GM12874 (cell line): Measurements from ENCODE around the gene HAS3.
A peak's percentile ranks its signal among the peaks of the same experiment; 100 is the strongest.

Experiments
- TF ChIP-seq, protein P1 (sequence below): IDR thresholded peaks from 2 replicates; pipeline ENCODE4 v1.5.1; 2011; ENCODE audit warnings: low read depth, mild to moderate bottlenecking, control low read depth, low read length, moderate library complexity; ENCODE audit not compliant: insufficient read depth

Gene HAS3

DNA sequence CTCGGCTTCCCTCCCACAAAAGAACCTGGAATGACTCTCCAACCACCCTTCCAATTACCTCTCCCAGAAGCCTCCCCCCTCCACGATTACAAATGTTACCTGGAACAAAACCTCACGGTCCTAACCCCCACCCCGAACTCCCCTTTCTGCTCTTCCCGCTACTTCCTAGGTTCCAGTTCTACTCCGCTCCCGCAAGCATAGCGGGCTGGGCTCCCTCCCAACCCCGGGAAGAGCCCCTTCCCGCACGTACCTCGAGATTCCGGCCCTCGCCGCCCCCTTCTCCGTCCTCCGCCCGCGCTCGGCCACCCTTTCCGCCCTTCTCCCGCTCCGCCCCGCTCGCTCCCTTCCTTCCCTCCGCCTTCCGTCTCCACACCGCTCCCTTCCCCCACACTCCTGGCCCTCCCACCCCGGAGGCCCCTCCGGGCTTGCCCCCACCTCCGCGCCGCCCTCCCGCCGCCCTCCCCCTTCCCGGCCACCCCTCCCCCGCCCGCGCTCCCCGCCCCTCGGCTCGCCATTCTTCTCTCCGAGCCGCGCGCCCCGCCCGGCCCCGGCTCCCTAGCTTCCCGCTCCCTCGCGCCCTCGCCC lies 26.5 kb downstream of the HAS3 start:
- TF ChIP-seq, protein P1, sequence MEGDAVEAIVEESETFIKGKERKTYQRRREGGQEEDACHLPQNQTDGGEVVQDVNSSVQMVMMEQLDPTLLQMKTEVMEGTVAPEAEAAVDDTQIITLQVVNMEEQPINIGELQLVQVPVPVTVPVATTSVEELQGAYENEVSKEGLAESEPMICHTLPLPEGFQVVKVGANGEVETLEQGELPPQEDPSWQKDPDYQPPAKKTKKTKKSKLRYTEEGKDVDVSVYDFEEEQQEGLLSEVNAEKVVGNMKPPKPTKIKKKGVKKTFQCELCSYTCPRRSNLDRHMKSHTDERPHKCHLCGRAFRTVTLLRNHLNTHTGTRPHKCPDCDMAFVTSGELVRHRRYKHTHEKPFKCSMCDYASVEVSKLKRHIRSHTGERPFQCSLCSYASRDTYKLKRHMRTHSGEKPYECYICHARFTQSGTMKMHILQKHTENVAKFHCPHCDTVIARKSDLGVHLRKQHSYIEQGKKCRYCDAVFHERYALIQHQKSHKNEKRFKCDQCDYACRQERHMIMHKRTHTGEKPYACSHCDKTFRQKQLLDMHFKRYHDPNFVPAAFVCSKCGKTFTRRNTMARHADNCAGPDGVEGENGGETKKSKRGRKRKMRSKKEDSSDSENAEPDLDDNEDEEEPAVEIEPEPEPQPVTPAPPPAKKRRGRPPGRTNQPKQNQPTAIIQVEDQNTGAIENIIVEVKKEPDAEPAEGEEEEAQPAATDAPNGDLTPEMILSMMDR, result no peak

DNA sequence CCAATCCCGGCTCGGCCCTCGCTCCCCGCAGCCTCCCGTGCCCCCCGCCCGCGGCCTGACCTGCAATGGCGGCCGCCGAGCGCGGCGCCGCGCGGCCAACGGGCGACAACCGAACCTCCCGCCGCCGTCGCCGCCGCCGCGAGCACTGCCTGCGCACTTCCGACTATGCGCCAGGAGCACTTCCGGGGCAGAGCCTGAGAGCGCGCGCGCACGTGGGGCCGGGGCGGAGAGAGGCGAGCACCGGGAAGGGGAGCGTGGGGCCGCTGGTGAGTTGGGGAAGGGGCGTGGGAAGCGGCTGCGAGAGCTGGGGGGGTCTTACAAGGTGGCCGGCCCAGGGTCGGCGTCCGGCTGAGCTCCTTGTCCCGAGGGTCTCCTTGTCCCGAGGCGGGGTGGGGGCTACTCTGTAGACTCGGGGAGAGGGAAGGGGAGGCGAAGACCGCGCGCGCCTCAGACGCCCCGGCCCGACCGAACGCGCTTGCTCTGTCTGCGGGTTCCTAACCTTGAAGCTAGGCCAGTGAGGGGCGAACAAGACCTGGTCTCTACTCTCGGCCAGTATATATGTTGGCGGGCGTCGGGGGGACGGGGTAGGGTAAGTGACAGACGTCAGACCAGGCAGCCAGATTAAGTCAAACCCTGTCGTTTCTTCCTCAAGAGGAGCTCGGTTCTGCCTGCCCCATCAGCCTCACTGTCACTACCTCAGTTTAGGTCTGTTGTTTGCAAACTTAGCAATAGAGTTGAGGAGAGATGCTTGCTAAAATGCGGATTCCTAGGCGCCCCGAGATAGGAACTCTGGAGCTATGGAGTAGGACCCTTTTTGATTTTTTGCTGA lies 27.2 kb downstream of the HAS3 start, which contains the start of the genes CHTF8 and UTP4:
CHTF8 (minus strand) TSS at position 165 of the 829 bp plus-strand sequence. CDS start 11,130 bp downstream, outside the sequence.
UTP4 (plus strand) TSS at position 226 of the 829 bp plus-strand sequence. CDS start 811 bp downstream, outside the sequence.
- TF ChIP-seq, protein P1, result no peak

DNA sequence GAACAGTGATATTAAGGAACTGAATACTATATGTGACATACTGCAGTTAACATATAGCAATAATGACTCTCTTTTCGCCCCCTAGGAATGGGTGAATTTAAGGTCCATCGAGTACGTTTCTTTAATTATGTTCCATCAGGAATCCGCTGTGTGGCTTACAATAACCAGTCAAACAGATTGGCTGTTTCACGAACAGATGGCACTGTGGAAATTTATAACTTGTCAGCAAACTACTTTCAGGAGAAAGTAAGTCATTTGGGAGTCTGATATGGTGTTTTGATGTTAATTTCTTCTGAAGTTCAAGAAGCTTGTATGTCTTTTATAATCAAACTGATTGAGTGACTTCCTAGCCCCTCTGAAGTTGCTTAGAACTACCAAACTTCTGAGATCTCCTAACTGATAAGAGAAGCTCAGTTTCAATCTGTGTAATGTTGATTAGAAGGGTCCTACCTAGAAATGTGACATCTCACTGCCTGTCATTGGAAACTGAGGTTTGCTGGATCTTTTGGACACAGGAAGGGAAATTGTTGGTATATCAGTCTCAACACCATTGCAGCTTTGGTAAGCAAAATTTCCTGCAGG lies 28.0 kb downstream of the HAS3 start:
- TF ChIP-seq, protein P1, result no peak

DNA sequence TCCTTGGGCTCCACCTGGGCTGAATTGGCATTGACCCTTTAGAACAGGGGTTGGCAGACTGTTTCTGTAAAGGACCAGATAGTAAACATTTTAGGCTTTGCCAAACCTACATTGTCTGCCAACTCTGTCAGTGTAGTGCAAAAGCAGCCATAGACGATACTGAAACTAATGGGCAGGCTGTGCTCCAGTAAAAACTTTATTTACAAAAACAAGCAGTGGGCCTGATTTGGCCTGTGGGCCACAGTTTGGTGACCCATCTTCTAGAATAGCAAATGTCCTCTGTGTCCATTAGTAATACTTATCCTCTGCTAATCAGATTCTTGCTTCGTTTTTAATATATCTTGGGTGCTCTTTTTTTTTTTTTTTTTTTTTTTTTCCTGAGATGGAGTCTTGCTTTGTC lies 33.2 kb downstream of the HAS3 start:
- TF ChIP-seq, protein P1, result no peak

DNA sequence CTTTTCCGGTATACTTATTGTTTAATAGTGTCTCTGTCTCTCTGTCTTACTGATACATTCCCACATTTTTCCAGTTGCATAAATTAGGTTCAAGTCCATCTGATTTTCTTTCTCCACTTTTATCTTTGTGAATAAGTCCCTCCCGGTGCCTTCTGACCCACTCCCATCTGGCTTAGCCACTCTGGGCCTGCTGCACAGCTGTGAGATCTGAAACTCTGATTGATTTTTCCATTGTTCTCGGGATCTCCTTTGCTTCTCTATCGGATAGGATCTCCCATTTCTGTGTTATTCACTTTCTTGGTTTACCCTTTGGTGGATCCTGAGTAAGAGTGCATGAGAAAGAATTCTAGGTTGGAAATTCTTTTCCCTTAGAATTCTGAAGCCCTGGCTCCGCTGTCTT lies 35.6 kb downstream of the HAS3 start:
- TF ChIP-seq, protein P1, result no peak

DNA sequence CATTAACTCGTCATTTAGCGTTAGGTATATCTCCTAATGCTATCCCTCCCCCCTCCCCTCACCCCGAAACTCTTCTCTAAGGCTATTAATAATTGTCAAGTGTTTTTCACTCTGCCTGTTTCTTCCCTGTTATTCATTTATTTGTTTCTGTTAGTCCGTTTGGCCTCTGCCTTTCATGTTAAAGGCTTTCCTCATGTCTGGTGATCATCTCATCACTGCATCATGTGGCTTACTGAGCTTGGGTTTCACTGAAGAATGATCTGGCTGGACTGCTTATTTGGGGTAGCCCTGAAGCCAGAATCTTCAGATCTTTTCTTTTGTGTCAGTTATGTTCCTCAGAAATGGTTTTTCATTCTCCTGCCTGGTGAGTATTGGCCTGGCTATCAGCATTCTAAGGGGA lies 36.5 kb downstream of the HAS3 start:
- TF ChIP-seq, protein P1, result no peak

DNA sequence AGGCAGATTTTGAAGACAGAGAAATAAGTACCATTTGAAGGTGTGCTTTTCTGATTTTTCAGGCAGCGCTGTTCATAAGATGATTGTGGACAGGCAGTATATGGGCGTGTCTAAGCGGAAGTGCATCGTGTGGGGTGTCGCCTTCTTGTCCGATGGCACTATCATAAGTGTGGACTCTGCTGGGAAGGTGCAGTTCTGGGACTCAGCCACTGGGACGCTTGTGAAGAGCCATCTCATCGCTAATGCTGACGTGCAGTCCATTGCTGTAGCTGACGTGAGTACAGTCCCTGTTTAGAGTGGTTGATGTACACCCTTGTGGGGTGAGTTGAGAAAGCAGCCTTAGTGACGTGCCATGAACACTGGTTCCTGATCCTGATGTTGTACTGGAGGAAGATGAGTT lies 37.7 kb downstream of the HAS3 start:
- TF ChIP-seq, protein P1, result peak; percentile 13; the same call in 1 of the 2 replicates
